Posterior cingulate gyrus (tissue), 11 donors: ENCODE data around the gene MFSD2B.
A peak's percentile ranks its signal among the peaks of the same experiment; 100 is the strongest.
"Not testable (repeated sequence)": the region's sequence is repeated elsewhere in the genome, so short reads cannot be mapped to it uniquely, and the experiment has no call there.

Experiments used
- DNase-seq, 10 donors: peaks; one replicate each; pipeline versions ENCODE4 v3.0.0 to v3.0.0-alpha.2; 2020 to 2021; ENCODE audit warnings: mixed read lengths in 3 of 10
- intact Hi-C: fragments of 100-400 bp; cut with DNase I; formaldehyde crosslinking; loops from one replicate; pipeline ENCODE4 v1.15.1; 2023

Gene MFSD2B, protein sequence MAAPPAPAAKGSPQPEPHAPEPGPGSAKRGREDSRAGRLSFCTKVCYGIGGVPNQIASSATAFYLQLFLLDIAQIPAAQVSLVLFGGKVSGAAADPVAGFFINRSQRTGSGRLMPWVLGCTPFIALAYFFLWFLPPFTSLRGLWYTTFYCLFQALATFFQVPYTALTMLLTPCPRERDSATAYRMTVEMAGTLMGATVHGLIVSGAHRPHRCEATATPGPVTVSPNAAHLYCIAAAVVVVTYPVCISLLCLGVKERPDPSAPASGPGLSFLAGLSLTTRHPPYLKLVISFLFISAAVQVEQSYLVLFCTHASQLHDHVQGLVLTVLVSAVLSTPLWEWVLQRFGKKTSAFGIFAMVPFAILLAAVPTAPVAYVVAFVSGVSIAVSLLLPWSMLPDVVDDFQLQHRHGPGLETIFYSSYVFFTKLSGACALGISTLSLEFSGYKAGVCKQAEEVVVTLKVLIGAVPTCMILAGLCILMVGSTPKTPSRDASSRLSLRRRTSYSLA

DNA sequence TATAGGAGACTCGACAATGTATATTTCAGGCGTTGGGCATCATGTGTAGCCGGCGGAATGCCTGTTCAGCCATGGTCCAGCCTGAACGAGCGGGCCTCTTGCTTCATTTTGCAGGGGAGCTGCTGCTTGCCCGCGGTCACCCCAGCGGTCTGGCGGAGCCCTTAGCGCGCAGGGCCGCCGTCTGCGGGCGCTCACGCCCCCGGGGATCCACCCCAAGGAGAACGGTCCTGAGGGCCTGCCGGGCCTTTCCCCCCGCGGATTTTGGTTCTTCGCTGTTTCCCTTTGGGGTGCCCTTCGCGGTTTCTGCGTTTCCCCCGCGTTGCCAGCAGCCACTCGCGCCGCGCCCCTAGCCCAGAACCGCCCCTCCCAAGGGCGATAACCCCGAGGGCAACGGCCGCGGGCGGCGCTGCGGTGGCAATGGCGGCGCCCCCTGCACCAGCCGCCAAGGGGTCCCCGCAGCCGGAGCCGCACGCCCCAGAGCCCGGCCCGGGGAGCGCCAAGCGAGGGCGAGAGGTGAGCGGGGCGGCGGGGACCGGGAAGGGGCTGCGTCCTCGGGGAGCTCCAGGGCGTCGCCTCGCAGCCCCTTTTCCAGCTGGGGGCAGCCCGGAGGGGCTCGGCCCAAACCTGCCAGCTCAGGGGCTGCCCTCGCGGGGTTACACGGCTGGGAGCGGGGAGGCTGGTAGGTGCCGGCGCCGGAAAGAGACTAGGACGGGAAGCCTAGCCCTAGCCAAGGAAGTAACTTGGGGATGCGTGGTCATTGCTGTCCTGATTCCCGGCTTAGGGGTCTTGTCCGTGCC lies at the start of gene MFSD2B:
Gene MFSD2B (plus strand): TSS at position 406 of the 797 bp plus-strand sequence. CDS start 12 bp downstream, at position 418.
- no peak for DNase-seq
- intact Hi-C loops = no loop called here

DNA sequence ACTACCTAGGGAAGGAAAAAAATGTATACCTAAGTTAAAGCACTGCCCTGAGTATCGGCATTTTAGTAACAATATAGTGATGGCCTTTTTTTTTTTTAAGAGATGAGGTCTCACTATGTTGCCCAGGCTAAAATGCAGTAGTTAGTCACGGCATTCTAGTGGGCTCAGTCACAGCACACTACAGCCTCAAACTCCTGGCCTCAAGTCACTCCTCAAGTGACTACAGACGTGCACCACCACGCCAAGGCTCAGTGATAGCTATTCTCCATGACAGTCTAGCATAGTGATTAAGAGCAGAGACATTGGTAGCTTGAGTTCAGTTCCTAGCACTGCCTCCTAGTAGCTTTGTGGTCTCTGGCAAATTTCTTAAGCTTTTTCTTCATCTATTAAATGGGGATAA lies 42.0 kb upstream of the MFSD2B start:
- intact Hi-C loops = no loop called here
- no peak for DNase-seq

DNA sequence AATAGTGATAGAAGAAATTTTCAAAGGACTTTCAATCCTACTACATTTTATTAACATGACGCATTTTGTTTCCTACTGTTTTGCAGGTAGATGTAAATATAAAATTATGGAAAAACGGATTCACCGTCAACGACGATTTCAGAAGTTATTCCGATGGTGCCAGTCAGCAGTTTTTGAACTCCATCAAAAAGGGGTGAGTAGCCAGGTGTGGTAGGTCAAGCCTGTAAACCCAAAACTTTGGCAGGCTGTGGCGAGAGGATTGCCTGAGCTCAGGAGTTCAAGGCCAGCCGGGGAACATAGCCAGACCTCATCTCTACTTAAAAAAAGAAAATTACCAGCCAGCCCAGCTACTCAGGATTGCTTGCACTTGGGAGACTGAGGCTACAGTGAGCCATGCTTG lies 33.0 kb upstream of the MFSD2B start:
- intact Hi-C loops = no loop called here
- no peak for DNase-seq

DNA sequence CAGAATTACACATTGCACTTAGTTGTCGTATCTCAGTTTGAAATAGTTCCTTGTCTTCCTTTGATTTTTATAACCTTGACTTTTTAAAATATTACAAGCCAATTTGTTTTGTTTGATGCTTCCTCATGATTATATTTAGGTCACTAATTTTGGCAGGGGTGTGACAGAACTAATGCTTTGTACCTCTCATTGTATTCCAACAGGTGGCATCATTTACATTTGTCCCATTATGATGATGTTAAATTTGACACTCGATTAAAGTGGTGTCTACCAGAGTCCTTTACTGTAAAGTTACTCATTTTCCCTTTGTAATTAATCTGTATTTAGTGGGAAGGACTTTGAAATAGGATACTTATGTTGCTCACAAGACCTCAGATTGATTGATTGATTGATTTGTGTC lies 21.5 kb upstream of the MFSD2B start:
- intact Hi-C loops = no loop called here
- no peak for DNase-seq

DNA sequence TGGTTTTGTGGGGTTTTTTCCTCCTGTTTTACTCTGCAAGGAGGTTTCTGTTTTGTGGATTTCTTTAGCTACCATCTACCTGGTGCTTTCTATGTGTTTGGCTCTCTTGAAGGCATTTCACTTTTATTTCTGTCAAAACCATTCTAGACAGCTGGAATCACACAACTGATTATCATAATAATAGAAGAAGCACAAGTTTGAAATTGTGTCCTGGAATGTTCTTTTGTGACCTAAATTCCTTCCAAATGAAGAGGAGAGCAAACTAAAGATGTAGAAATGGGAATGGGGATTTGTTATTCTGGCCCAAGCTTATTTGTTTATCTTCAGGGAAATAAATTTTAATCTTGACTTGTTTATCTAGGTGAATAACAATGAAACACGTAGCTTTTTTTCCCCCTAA lies 17.0 kb upstream of the MFSD2B start:
- intact Hi-C loops = no loop called here
- no peak for DNase-seq

DNA sequence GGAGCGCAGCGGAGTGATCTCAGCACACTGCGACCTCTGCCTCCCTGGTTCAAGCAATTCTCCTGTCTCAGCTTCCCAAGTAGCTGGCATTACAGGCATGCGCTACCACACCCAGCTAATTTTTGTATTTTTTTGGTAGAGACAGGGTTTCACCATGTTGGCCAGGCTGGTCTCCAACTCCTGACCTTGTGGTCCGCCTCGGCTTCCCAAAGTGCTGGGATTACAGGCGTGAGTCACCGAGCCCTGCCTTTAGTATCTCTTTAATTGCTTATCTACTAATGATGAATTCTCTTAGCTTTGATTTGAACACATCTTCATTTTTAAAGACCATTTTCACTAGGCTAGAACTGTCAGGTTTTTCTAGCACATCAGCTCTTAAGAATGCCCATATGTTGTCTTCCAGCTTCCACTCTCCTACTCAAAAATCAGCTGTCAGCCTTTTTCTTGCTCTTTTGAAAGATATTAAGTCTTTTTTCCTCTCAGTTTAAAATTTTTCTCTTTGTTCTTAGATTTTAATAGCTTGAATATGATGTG lies 16.1 kb upstream of the MFSD2B start:
- DNase-seq = no peak
- intact Hi-C loops = no loop called here

DNA sequence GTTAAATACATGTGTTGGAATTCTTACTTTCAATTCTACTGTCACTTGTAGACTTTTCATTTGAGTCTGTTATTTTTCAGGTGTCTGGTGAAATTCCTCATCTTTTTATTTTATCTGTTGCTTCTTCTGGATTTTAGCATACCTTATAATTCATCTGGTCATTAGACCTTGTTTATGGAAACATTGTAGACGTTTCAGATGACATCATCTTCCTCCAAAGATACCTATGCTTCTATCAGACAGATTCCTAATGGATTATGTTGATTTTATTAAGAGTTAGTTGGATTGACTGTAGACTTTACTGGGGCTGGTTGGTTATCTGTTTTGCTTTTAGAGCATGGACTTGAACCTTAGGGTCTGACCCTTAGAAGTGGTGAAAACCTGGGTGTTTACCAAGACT lies 15.3 kb upstream of the MFSD2B start:
- DNase-seq = no peak
- intact Hi-C loops = no loop called here

DNA sequence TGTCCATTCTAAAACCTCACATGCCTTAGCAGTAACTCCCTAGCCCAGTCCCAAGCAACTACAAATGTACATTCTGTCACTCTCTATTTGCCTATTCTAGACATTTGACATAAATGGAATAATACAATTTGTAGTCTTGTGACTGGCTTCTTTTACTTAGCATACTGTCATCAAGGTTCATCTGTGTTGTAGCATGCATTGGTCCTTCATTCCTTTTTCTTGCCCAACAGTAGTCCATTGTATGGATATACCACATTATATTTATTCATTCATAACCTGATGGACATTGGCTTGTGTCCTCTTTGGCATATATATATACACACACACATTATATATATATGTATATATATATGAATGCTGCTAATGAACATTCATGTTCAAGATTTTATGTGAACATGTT lies 2.2 kb upstream of the MFSD2B start:
- intact Hi-C loops = no loop called here
- DNase-seq = no peak

DNA sequence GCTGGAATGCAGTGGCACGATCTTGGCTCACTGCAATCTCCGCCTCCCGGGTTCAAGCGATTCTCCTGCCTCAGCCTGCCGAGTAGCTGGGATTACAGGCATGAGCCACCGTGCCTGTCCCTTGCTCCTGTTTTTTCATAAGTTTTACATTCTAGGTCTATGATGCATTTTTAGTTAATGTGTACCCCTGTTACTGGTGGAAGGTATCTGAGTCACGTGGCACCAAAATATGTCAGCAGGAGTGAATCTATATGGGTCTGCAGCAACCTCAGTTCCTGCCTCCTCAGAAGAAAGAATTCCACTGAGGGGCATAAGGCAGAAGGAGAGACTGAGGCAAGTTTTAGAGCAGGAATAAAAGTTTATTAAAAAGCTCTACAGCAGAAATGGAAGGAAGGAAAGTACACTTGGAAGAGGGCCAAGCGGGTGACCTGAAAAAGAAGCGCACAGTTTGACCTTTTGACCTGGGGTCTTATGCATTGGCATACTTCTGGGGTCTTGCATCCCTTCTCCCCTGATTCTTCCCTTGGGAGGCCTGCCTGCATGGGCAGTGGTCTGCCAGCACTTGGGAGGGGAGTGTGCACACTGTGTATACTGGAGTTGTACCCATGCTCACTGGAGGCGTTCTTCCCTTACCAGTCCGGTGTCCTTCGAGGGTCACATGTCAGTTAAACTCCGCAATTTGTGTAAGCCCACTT lies 1.1 kb upstream of the MFSD2B start:
- no peak for DNase-seq
- intact Hi-C loops = no loop called here

DNA sequence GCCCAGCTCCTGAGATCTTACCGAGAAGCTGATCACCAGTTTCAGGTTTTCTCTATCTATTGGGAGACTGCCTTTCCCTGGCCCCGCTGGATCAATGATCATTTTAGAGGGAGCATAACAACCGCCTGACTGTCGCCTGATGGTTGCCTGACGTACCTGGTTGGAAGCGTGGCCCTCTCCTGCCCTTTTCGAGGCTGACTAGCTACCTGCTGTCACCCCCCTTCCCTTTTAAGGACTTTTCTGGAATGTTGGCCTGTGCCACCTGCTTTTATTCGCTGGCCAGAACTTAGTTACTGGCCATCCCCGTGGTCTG lies 562 bp upstream of the MFSD2B start:
- DNase-seq = no peak
- intact Hi-C loops = no loop called here

DNA sequence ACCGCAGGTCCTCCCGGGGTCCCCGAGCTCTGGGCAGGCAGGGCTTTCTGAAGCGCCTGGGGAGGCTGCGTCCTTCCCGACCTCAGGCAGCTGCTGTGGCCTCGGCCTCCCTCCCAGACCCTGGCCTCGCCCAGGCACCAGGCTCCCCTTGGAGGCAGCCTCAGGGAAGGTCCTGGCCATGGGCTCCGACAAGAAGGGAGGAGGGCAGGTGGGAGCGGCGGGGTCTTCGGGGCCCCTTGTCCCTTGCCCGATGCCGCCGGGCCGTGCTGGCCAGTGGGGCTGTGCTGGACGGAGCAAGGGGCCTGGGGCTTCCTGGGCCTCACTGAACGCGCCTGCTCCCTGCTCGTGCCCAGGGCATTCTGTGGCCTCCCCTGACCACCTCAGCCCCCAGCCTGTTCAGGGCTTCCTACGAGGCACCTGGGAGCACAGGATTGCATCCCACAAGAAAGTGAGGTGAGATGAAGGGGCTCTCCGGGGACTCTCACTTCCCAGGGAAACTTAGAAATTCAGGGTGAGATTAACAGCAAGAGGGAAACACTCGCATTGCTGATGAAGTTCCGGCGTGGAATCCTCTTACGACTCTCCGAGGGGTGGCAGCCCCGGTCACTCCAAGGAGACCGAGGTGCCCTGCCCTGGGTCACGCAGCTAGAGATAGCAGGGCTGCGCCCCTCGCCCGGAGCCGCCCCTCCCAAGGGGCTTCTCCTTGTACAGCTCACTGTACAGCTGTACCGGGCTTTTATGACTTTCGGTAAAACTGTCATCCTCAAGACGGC lies 778 bp downstream of the MFSD2B start:
- peak in 1 of 10 donors; percentile 69 for DNase-seq
- intact Hi-C loops = no loop called here

DNA sequence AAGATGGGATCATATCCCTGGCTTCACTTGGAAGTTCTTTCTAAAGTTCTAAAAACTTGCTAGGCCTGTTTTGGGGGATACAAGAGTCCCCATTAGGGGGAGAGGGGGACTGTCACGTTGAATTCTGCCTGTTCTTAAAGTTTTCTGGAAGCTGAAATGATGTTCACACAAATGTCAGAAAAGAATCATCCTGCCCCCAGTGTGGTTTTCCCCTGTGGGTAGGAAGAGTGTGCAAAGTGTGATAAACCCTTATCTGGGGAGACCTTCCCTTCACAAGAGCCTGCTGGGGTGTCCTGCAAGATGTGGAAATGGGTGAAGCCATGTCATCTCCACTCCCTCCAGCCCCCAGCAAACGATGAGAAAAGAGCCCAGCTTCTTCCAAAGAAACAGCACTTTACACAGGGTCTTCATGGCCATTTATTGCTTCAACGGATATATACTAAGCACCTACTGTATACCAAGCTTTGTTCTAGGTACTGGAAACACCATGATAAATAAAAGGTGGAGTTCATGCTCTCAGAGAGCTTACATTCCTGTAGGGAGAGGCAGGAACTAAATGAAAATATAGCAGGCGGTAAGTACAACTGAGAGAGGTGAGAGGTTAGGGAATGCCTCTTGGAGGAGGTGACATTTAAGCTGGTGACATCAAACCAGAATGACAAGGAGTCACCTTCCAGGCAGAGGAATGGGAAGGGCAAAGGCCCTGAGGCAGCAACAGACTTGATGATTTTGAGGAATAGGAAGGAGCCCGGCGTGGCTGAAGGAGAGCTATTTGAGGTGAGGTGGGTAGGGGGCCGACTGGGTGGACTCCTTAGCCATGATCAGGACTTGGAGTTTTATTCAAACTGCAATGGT lies 1.6 kb downstream of the MFSD2B start:
- intact Hi-C loops = no loop called here
- no peak for DNase-seq

DNA sequence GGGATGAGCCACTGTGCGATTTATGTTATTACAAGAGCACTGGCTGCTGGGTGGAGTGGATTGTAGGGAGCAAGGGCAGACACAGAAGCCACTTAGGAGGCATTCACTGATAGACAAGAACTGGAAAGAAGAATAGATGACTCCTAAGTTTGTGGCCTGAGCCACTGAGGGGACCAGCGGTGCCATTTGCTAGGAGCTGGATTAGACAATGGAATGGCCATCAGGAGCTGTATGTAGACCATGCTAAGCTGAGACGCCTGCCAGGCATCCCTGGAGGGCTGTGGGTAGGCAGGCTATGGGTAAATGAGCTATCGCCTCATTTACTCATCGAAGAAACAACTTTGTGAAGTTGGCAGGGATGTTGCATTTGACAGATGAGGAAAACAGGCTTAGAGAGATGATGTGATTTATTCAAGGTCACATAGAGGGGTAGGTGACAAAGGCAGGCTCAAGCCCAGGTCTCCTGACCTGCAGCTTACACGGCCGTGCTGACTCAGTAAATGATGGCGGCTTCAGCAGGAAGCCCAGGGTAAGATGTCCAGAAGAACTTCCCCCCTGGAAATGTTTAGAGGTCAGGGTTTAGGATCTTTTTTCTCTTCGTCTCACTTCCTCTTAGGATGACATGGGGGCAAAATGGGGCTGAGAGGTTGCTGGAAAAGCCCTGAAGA lies 2.8 kb downstream of the MFSD2B start:
- DNase-seq = no peak
- intact Hi-C loops = no loop called here

DNA sequence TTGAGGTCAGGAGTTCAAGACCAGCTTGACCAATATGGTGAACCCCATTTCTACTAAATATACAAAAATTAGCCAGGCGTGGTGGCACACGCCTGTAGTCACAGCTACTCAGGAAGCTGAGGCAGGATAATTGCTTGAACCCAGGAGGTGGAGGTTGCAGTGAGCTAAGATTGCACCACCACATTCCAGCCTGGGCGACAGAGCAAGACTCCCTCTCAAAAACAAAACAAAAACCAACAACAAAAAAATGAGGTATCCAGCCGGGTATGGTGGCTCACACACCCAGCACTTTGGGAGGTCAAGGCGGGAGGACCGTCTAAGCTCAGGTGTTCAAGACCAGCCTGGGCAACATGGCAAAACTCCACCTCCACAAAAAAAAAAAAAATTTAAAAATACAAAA lies 5.0 kb downstream of the MFSD2B start:
- DNase-seq, intact Hi-C loops: not testable (repeated sequence)

DNA sequence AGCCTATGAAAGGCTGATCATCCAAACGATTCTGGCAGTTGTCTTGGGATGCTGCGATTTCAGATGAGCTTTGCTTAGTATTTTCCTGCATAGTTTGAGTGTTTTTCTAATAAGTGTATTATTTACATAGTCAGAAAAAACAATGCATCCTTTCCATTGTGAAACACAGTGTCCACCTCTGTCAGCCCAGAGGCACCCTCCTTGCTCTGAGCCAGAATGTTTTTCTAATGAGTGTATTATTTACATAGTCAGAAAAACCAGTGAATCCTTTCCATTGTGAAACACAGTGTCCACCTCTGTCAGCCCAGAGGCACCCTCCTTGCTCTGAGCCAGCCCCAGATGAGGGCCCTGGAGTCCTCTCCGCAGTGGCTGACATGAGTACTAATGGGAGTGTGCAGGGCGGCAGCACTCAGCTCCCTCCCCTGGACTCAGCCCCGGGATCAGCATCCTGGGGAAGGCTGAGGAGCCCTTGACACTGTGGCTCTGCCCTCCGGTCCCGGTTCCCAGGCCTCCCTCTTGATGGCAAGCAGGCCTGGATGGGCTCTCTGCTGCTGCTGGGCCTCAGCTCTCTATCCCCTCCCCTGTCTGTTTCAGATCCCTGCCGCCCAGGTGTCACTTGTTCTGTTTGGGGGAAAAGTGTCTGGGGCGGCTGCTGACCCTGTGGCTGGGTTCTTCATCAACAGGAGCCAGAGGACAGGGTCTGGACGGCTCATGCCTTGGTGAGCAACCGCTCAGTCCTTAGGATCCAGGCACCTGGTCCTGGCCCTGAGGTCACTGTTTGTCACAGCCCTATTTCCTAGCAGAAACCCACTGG lies 5.9 kb downstream of the MFSD2B start:
- DNase-seq = no peak
- intact Hi-C loops = no loop called here

DNA sequence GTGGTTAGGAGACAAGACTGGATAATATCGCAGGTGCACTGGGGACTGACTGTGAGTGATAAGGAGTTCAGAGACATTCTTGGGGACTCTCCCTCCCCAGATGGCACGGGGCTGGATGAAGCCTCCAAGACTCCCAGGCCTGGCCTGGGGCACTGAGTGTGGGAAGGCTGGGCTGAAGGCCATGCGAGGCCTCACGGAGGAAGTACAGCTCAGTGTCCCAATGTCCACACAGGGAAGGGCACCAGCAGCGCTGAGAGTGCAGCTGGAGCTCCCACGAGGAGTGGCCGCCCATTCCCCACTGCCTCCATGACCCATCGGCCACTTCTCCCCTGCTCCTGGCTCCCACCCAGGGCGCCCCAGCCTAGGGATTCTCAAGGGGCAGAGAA lies 6.5 kb downstream of the MFSD2B start:
- intact Hi-C loops = no loop called here
- DNase-seq = no peak

DNA sequence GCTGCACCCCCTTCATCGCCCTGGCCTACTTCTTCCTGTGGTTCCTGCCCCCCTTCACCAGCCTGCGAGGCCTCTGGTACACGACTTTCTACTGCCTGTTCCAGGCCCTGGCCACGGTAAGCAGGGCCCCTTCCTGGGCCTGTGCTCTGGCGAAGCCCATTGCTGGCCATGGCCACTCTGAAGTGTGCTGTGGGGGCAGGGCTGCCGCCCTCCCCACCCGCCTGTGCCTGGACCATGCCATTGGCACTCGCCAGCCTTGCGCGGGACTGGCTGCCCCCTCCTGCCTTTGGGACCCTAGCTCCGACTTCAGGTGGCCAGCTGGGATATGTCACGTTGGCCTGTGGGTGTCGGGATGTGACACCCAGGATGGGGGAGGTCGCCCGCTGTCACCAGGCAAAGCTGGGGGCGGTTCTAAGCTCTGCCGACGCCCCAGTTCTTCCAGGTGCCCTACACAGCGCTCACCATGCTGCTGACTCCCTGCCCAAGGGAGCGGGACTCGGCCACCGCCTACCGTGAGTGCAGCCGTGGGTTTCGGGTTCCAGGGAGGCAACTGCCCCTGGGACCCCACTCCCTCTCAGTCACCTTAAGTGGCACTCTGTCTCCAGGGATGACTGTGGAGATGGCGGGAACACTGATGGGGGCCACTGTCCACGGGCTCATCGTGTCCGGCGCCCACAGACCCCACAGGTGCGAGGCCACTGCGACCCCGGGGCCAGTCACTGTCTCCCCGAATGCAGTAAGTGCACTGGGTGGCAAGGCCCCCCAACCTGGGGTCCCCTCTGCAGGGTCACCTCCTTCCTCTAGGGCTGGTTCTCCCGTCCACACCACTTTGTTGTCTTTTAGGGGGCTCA lies 7.2 kb downstream of the MFSD2B start:
- intact Hi-C loops = no loop called here
- DNase-seq = no peak
